ENCODE data around the gene RLN1. TPM values are rescaled to one million over a fixed set of nuclear protein-coding genes. Genes with fewer than 3 reads are reported as not detected.
"Not testable (repeated sequence)": the region's sequence is repeated elsewhere in the genome, so short reads cannot be mapped to it uniquely, and the experiment has no call there.

The RLN1 gene
- total and polyA plus RNA-seq, 2 donors (not counting 1 experiment from before 2014, with no cell fraction given): not detected

DNA sequence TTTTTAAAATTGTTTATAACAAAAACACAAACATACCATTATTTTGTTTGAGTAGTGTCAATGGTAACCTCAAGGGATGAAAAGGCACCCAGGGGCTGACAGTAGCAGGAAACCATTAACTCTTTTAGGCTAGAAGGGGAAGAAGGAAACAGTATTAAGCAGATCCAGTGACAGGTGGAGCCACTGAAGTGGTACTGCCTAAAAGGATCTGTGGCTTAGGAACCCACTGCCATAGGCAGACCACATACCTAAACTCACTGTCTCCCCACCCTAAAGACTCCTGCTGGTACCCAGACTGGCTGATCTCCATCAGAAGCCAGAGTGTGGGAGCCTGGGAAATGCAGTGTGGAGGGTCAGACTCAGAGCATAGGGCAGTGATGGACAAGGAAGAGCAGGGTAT is 13.5 kb downstream of the RLN1 start:
- no peaks in the 10 kb centered on the region for H3K9me3 ChIP-seq (ENCODE audit: control insufficient read depth, insufficient read depth, low read depth, low read length)
- no peak for DNase-seq (ENCODE audit: low read depth in 2 of 2)
- H3K79me2 ChIP-seq (ENCODE audit: control insufficient read depth, insufficient read depth, low read length): no peaks in the 10 kb centered on the region
- H2AFZ ChIP-seq (ENCODE audit: low read length): no peak overlapping the region
- TF ChIP-seq, protein P1, sequence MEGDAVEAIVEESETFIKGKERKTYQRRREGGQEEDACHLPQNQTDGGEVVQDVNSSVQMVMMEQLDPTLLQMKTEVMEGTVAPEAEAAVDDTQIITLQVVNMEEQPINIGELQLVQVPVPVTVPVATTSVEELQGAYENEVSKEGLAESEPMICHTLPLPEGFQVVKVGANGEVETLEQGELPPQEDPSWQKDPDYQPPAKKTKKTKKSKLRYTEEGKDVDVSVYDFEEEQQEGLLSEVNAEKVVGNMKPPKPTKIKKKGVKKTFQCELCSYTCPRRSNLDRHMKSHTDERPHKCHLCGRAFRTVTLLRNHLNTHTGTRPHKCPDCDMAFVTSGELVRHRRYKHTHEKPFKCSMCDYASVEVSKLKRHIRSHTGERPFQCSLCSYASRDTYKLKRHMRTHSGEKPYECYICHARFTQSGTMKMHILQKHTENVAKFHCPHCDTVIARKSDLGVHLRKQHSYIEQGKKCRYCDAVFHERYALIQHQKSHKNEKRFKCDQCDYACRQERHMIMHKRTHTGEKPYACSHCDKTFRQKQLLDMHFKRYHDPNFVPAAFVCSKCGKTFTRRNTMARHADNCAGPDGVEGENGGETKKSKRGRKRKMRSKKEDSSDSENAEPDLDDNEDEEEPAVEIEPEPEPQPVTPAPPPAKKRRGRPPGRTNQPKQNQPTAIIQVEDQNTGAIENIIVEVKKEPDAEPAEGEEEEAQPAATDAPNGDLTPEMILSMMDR (conservative IDR thresholded peaks at IDR 0.05 in 1 of 2, IDR thresholded peaks at IDR 0.05 in 1 of 2; ENCODE audit: low read depth in 1 of 2, low read length in 2 of 2): no peak
- TF ChIP-seq EZH2 (IDR thresholded peaks at IDR 0.05; ENCODE audit: low read length, missing control alignments): no peak
- no peak overlapping the region for H3K27ac ChIP-seq (ENCODE audit: insufficient read depth, low read length)
- no peaks in the 10 kb centered on the region for H3K27me3 ChIP-seq (ENCODE audit: control insufficient read depth, insufficient read depth, low read length)
- H3K4me1 ChIP-seq (ENCODE audit: control insufficient read depth, extremely low read depth, insufficient read depth, low read length): no peaks in the 10 kb centered on the region
- H3K9ac ChIP-seq (ENCODE audit: insufficient read depth, low read length): no peak overlapping the region
- H3K36me3 ChIP-seq (ENCODE audit: control insufficient read depth, insufficient read depth, low read length): no peaks in the 10 kb centered on the region
- H3K4me2 ChIP-seq (ENCODE audit: extremely low read depth, insufficient read depth, low read length): no peak overlapping the region
- no peaks in the 10 kb centered on the region for H4K20me1 ChIP-seq (ENCODE audit: control insufficient read depth, extremely low read depth, insufficient read depth, low read length)
- no peak overlapping the region for H3K4me3 ChIP-seq (replicated peaks in 1 of 4; ENCODE audit: control extremely low read depth in 1 of 4, insufficient read depth in 1 of 4, low read depth in 3 of 4, low read length in 4 of 4)

- not testable (repeated sequence) for H3K27ac ChIP-seq (ENCODE audit: insufficient read depth, low read length); H3K36me3 ChIP-seq (ENCODE audit: control insufficient read depth, insufficient read depth, low read length)
Measured at GRCh38 chr9:5321601-5322000, 18.1 kb downstream of the RLN1 start.

GRCh38 chr9:5321058-5321457 is 18.6 kb downstream of the RLN1 start:
- no peak overlapping the region for H3K4me2 ChIP-seq (ENCODE audit: extremely low read depth, insufficient read depth, low read length)
- DNase-seq (ENCODE audit: low read depth in 2 of 2): no peak

More at GRCh38 chr9:5321601-5322000, 18.1 kb downstream of the RLN1 start:
- H3K27me3 ChIP-seq (ENCODE audit: control insufficient read depth, insufficient read depth, low read length); H3K4me2 ChIP-seq (ENCODE audit: extremely low read depth, insufficient read depth, low read length); DNase-seq (ENCODE audit: low read depth in 2 of 2); H3K9me3 ChIP-seq (ENCODE audit: control insufficient read depth, insufficient read depth, low read depth, low read length); H3K79me2 ChIP-seq (ENCODE audit: control insufficient read depth, insufficient read depth, low read length); H3K4me3 ChIP-seq (replicated peaks in 1 of 4; ENCODE audit: control extremely low read depth in 1 of 4, insufficient read depth in 1 of 4, low read depth in 3 of 4, low read length in 4 of 4); H4K20me1 ChIP-seq (ENCODE audit: control insufficient read depth, extremely low read depth, insufficient read depth, low read length); H3K4me1 ChIP-seq (ENCODE audit: control insufficient read depth, extremely low read depth, insufficient read depth, low read length); H3K9ac ChIP-seq (ENCODE audit: insufficient read depth, low read length); H2AFZ ChIP-seq (ENCODE audit: low read length): not testable (repeated sequence)

GRCh38 chr9:5316406-5316805 is 23.3 kb downstream of the RLN1 start:
- not testable (repeated sequence) for H2AFZ ChIP-seq (ENCODE audit: low read length); H3K4me2 ChIP-seq (ENCODE audit: extremely low read depth, insufficient read depth, low read length); H3K36me3 ChIP-seq (ENCODE audit: control insufficient read depth, insufficient read depth, low read length); H3K9me3 ChIP-seq (ENCODE audit: control insufficient read depth, insufficient read depth, low read depth, low read length); H3K27me3 ChIP-seq (ENCODE audit: control insufficient read depth, insufficient read depth, low read length); H3K4me3 ChIP-seq (replicated peaks in 1 of 4; ENCODE audit: control extremely low read depth in 1 of 4, insufficient read depth in 1 of 4, low read depth in 3 of 4, low read length in 4 of 4); DNase-seq (ENCODE audit: low read depth in 2 of 2); H3K9ac ChIP-seq (ENCODE audit: insufficient read depth, low read length); H4K20me1 ChIP-seq (ENCODE audit: control insufficient read depth, extremely low read depth, insufficient read depth, low read length); H3K79me2 ChIP-seq (ENCODE audit: control insufficient read depth, insufficient read depth, low read length); H3K27ac ChIP-seq (ENCODE audit: insufficient read depth, low read length); H3K4me1 ChIP-seq (ENCODE audit: control insufficient read depth, extremely low read depth, insufficient read depth, low read length)

More at GRCh38 chr9:5321058-5321457, 18.6 kb downstream of the RLN1 start:
- no peak overlapping the region for H3K27ac ChIP-seq (ENCODE audit: insufficient read depth, low read length)
- H3K9ac ChIP-seq (ENCODE audit: insufficient read depth, low read length): no peak overlapping the region
- H3K79me2 ChIP-seq (ENCODE audit: control insufficient read depth, insufficient read depth, low read length): no peaks in the 10 kb centered on the region
- no peaks in the 10 kb centered on the region for H4K20me1 ChIP-seq (ENCODE audit: control insufficient read depth, extremely low read depth, insufficient read depth, low read length)
- H3K27me3 ChIP-seq (ENCODE audit: control insufficient read depth, insufficient read depth, low read length): no peaks in the 10 kb centered on the region
- H3K4me3 ChIP-seq (replicated peaks in 1 of 4; ENCODE audit: control extremely low read depth in 1 of 4, insufficient read depth in 1 of 4, low read depth in 3 of 4, low read length in 4 of 4): no peak overlapping the region
- H3K9me3 ChIP-seq (ENCODE audit: control insufficient read depth, insufficient read depth, low read depth, low read length): no peaks in the 10 kb centered on the region
- H3K36me3 ChIP-seq (ENCODE audit: control insufficient read depth, insufficient read depth, low read length): no peaks in the 10 kb centered on the region
- TF ChIP-seq, protein P1 (conservative IDR thresholded peaks at IDR 0.05 in 1 of 2, IDR thresholded peaks at IDR 0.05 in 1 of 2; ENCODE audit: low read depth in 1 of 2, low read length in 2 of 2): no peak
- TF ChIP-seq EZH2 (IDR thresholded peaks at IDR 0.05; ENCODE audit: low read length, missing control alignments): no peak
- H3K4me1 ChIP-seq (ENCODE audit: control insufficient read depth, extremely low read depth, insufficient read depth, low read length): no peaks in the 10 kb centered on the region
- no peak overlapping the region for H2AFZ ChIP-seq (ENCODE audit: low read length)
